Activated CD8-positive, alpha-beta T cell treated with anti-CD3 and anti-CD28 coated beads, Interleukin-2, amount 10 ng/mL, durations not matched to agents 7 days and 5 days (primary cell): ENCODE data around the gene SLC8A1. TPM values are rescaled to one million over a fixed set of nuclear protein-coding genes. Genes with fewer than 3 reads are reported as not detected.

Source experiments
- ATAC-seq: fragments of 150-1000 bp; cut with Tn5 transposase; one replicate; pipeline ENCODE4 v1.10.0; 2021; ENCODE audit warnings: moderate library complexity
- CTCF ChIA-PET: fragments of 350-600 bp; sonication (Branson Sonifier 250); formaldehyde crosslinking; loops from one replicate; lab custom pipeline; 2021; ENCODE audit warnings: antibody characterized with exemption; lab: Charles Lee
- POLR2A ChIA-PET: fragments of 350-600 bp; sonication (Branson Sonifier 250); formaldehyde crosslinking; loops from one replicate; lab custom pipeline; 2021; ENCODE audit warnings: antibody characterized with exemption; lab: Charles Lee
- DNase-seq: peaks from one replicate; pipeline ENCODE4 v3.0.0-alpha.2; 2020
- H3K27ac Mint-ChIP-seq: one replicate; pipeline ENCODE4 v1.8.0; 2021; ENCODE audit warnings: mild to moderate bottlenecking, mixed read lengths
- H3K27me3 Mint-ChIP-seq: one replicate; pipeline ENCODE4 v1.8.0; 2021; ENCODE audit warnings: low read depth, mixed read lengths
- H3K36me3 Mint-ChIP-seq: one replicate; pipeline ENCODE4 v1.8.0; 2021; ENCODE audit warnings: low read depth, mixed read lengths
- H3K4me1 Mint-ChIP-seq: one replicate; pipeline ENCODE4 v1.8.0; 2021; ENCODE audit warnings: low read depth, mixed read lengths
- H3K4me3 Mint-ChIP-seq: one replicate; pipeline ENCODE4 v1.8.0; 2021; ENCODE audit warnings: mild to moderate bottlenecking, mixed read lengths
- H3K9me3 Mint-ChIP-seq: one replicate; pipeline ENCODE4 v1.8.0; 2022; ENCODE audit warnings: mixed read lengths; ENCODE audit not compliant: insufficient read depth
- total RNA-seq, 2 experiments: library from RNA; stranded (reverse); gene quantifications; one replicate each; pipeline ENCODE4 v1.2.3, GENCODE V29; 2021

SLC8A1 gene
- total RNA-seq, 2 experiments from 2014 or later: 0.10 to 0.45 TPM

- Mint-ChIP-seq H3K9me3 (no peaks in the 10 kb centered on the region), H3K4me1 (no peaks in the 10 kb centered on the region), H3K4me3 (no peak overlapping the region), H3K27ac (no peak overlapping the region), H3K27me3 (no peaks in the 10 kb centered on the region), H3K36me3 (no peaks in the 10 kb centered on the region)
- CTCF ChIA-PET: no interaction called here
- ATAC-seq (no peak), DNase-seq (no peak)
- POLR2A ChIA-PET: no interaction called here
Observed at GRCh38 chr2:40249577-40249976, 202.3 kb downstream of the SLC8A1 start.

DNA sequence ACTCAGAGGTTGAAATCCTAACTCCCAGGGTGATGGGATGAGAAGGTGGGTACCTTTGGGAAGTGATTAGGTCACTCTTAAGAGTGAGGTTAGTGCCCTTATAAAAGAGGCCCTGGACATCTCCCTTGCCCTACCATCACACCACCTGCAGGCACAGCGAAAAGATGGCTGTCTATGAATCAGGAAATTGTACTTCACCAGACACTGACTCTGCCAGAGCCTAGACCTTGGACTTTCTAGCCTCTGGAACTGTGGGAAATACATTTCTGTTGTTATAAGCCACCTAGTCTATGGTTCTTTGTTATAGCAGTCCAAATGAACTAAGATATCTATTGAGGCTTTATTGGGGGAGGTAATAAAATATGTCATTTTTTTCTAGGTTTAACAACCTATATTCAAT lies 203.6 kb downstream of the SLC8A1 start:
- H3K27ac Mint-ChIP-seq: no peak overlapping the region
- H3K27me3 Mint-ChIP-seq: no peaks in the 10 kb centered on the region
- no peaks in the 10 kb centered on the region for H3K36me3 Mint-ChIP-seq
- ChIA-PET POLR2A (no interaction called here), CTCF (no interaction called here)
- H3K9me3 Mint-ChIP-seq: no peaks in the 10 kb centered on the region
- DNase-seq (no peak), ATAC-seq (no peak)
- H3K4me3 Mint-ChIP-seq: no peak overlapping the region
- no peaks in the 10 kb centered on the region for H3K4me1 Mint-ChIP-seq

GRCh38 chr2:40244675-40245074 lies 207.2 kb downstream of the SLC8A1 start:
- H3K36me3 Mint-ChIP-seq: no peaks in the 10 kb centered on the region
- H3K4me3 Mint-ChIP-seq: no peak overlapping the region
- peak; percentile 21 for DNase-seq
- no peaks in the 10 kb centered on the region for H3K4me1 Mint-ChIP-seq
- H3K27ac Mint-ChIP-seq: no peak overlapping the region
- ChIA-PET POLR2A (no interaction called here), CTCF (interaction anchor here (0.7 to 2.6 kb wide), 6 partner anchors 91 to 657 kb away, joined by 3 to 10 read pairs (median 3); no protein-coding TSS in a partner anchor)
- no peak for ATAC-seq
- H3K27me3 Mint-ChIP-seq: no peaks in the 10 kb centered on the region
- H3K9me3 Mint-ChIP-seq: no peaks in the 10 kb centered on the region

- DNase-seq (no peak), ATAC-seq (no peak)
- no peak overlapping the region for H3K4me3 Mint-ChIP-seq
- POLR2A ChIA-PET: no interaction called here
- H3K36me3 Mint-ChIP-seq: no peaks in the 10 kb centered on the region
- no peaks in the 10 kb centered on the region for H3K27me3 Mint-ChIP-seq
- CTCF ChIA-PET: interaction anchor here (0.7 to 2.6 kb wide), 6 partner anchors 90 to 656 kb away, joined by 3 to 10 read pairs (median 3); no protein-coding TSS in a partner anchor
- H3K27ac Mint-ChIP-seq: no peak overlapping the region
- no peaks in the 10 kb centered on the region for H3K9me3 Mint-ChIP-seq
- H3K4me1 Mint-ChIP-seq: no peaks in the 10 kb centered on the region
Observed at GRCh38 chr2:40244251-40244650, 207.6 kb downstream of the SLC8A1 start.

GRCh38 chr2:40243581-40244187 lies 208.2 kb downstream of the SLC8A1 start:
- H3K9me3 Mint-ChIP-seq: no peaks in the 10 kb centered on the region
- H3K27ac Mint-ChIP-seq: no peak overlapping the region
- CTCF ChIA-PET: interaction anchor here (0.7 to 2.6 kb wide), 4 partner anchors 90 to 656 kb away, joined by 3 to 10 read pairs (median 3); no protein-coding TSS in a partner anchor
- H3K36me3 Mint-ChIP-seq: no peaks in the 10 kb centered on the region
- DNase-seq (no peak), ATAC-seq (no peak)
- POLR2A ChIA-PET: no interaction called here
- no peaks in the 10 kb centered on the region for H3K4me1 Mint-ChIP-seq
- no peak overlapping the region for H3K4me3 Mint-ChIP-seq
- H3K27me3 Mint-ChIP-seq: no peaks in the 10 kb centered on the region

DNA sequence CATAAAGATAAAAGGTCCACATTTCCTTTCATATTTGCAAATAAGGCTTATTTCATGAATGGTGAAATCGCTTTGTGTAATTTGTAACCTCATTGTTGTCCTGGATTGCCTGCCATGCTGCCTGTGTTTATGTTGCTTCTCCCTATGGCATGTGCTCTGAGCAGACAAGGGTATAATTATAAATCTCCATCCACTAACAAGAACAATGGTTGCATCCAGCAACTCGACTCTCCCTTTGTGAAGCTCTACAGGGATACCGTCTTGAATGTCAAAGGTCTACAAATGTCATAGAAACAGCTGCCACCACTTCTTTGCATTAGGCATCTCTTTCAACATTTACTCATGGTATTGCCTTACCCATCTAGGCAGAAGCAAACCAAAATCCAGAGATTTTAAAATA lies 209.6 kb downstream of the SLC8A1 start:
- Mint-ChIP-seq H3K27me3 (no peaks in the 10 kb centered on the region), H3K4me1 (no peaks in the 10 kb centered on the region), H3K27ac (no peak overlapping the region), H3K9me3 (no peaks in the 10 kb centered on the region), H3K36me3 (no peaks in the 10 kb centered on the region), H3K4me3 (no peak overlapping the region)
- CTCF ChIA-PET: no interaction called here
- no peak for ATAC-seq
- POLR2A ChIA-PET: no interaction called here
- DNase-seq: no peak

DNA sequence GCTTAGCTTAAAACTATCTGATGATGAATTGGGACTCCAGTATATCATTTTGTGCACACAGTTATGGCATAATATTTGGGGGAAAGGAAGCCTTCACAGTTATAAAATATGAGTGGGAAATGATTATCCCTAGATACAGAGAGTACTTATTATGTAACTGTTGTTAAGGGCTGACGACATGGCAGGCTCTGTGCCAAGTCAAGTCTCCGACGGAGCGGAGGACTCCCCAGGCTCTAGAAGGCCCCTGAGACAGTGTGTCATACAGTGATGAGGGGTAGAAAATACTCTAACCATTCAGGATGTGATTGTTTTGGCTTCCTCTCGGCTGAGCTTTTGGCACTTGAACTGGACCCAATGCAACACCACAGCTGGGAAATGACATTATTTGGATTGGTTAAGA lies 211.8 kb downstream of the SLC8A1 start:
- no peaks in the 10 kb centered on the region for H3K4me1 Mint-ChIP-seq
- no peaks in the 10 kb centered on the region for H3K36me3 Mint-ChIP-seq
- no peak for ATAC-seq
- no peaks in the 10 kb centered on the region for H3K27me3 Mint-ChIP-seq
- no peak overlapping the region for H3K27ac Mint-ChIP-seq
- no peak for DNase-seq
- ChIA-PET CTCF (no interaction called here), POLR2A (no interaction called here)
- no peaks in the 10 kb centered on the region for H3K9me3 Mint-ChIP-seq
- H3K4me3 Mint-ChIP-seq: no peak overlapping the region

GRCh38 chr2:40230707-40231432 lies 221.0 kb downstream of the SLC8A1 start:
- ChIA-PET POLR2A (no interaction called here), CTCF (no interaction called here)
- Mint-ChIP-seq H3K27me3 (no peaks in the 10 kb centered on the region), H3K4me3 (no peak overlapping the region), H3K36me3 (no peaks in the 10 kb centered on the region), H3K4me1 (no peaks in the 10 kb centered on the region), H3K9me3 (no peaks in the 10 kb centered on the region), H3K27ac (no peak overlapping the region)
- no peak for DNase-seq
- ATAC-seq: no peak

- no peak overlapping the region for H3K27ac Mint-ChIP-seq
- DNase-seq (no peak), ATAC-seq (no peak)
- H3K4me1 Mint-ChIP-seq: no peaks in the 10 kb centered on the region
- H3K9me3 Mint-ChIP-seq: no peaks in the 10 kb centered on the region
- no peaks in the 10 kb centered on the region for H3K36me3 Mint-ChIP-seq
- no peaks in the 10 kb centered on the region for H3K27me3 Mint-ChIP-seq
- H3K4me3 Mint-ChIP-seq: no peak overlapping the region
- ChIA-PET CTCF (interaction anchor here (1.2 kb wide), 1 partner anchor 317 kb away, joined by 4 read pairs; no protein-coding TSS in a partner anchor), POLR2A (no interaction called here)
Observed at GRCh38 chr2:40230186-40230585, 221.7 kb downstream of the SLC8A1 start.

GRCh38 chr2:40228310-40228709 lies 223.6 kb downstream of the SLC8A1 start:
- H3K27me3 Mint-ChIP-seq: no peaks in the 10 kb centered on the region
- no peaks in the 10 kb centered on the region for H3K4me1 Mint-ChIP-seq
- H3K36me3 Mint-ChIP-seq: no peaks in the 10 kb centered on the region
- POLR2A ChIA-PET: no interaction called here
- DNase-seq (no peak), ATAC-seq (no peak)
- CTCF ChIA-PET: interaction anchor here (0.7 kb wide), 1 partner anchor 1757 kb away, joined by 3 read pairs; no protein-coding TSS in a partner anchor
- H3K27ac Mint-ChIP-seq: no peak overlapping the region
- no peaks in the 10 kb centered on the region for H3K9me3 Mint-ChIP-seq
- H3K4me3 Mint-ChIP-seq: no peak overlapping the region

GRCh38 chr2:40227210-40227609 lies 224.7 kb downstream of the SLC8A1 start:
- DNase-seq (no peak), ATAC-seq (no peak)
- Mint-ChIP-seq H3K9me3 (no peaks in the 10 kb centered on the region), H3K4me3 (no peak overlapping the region), H3K36me3 (no peaks in the 10 kb centered on the region), H3K27ac (no peak overlapping the region), H3K27me3 (no peaks in the 10 kb centered on the region), H3K4me1 (no peaks in the 10 kb centered on the region)
- ChIA-PET POLR2A (no interaction called here), CTCF (no interaction called here)

- ChIA-PET POLR2A (no interaction called here), CTCF (no interaction called here)
- H3K4me3 Mint-ChIP-seq: no peak overlapping the region
- no peak overlapping the region for H3K27ac Mint-ChIP-seq
- ATAC-seq: no peak
- no peak for DNase-seq
- no peaks in the 10 kb centered on the region for H3K4me1 Mint-ChIP-seq
- no peaks in the 10 kb centered on the region for H3K36me3 Mint-ChIP-seq
- no peaks in the 10 kb centered on the region for H3K9me3 Mint-ChIP-seq
- no peaks in the 10 kb centered on the region for H3K27me3 Mint-ChIP-seq
Observed at GRCh38 chr2:40226637-40227036, 225.3 kb downstream of the SLC8A1 start.
